NOMO-1 treated with dmso at 0.1 percent for 144 hours (cell line): ENCODE results near the gene VASH2.
"Not testable (repeated sequence)": the region's sequence is repeated elsewhere in the genome, so short reads cannot be mapped to it uniquely, and the experiment has no call there.

Experiments
- DNase-seq: peaks from one replicate; lab custom pipeline; 2025; ENCODE audit not compliant: unreplicated experiment; lab: John Stamatoyannopoulos, UW

VASH2 gene

GRCh38 chr1:213020016-213020415 is 69.7 kb downstream of the VASH2 start:
- no peak for DNase-seq

GRCh38 chr1:213027024-213027423 is 76.7 kb downstream of the VASH2 start:
- DNase-seq: not testable (repeated sequence)

GRCh38 chr1:213032651-213033050 is 82.3 kb downstream of the VASH2 start:
- DNase-seq: no peak

- DNase-seq: no peak
Observed at GRCh38 chr1:213034713-213035112, 84.4 kb downstream of the VASH2 start.

GRCh38 chr1:213035573-213035972 is 85.2 kb downstream of the VASH2 start:
- DNase-seq: no peak
